ENCODE measurements around the gene ITGA11.
"Not testable (repeated sequence)": the region's sequence is repeated elsewhere in the genome, so short reads cannot be mapped to it uniquely, and the experiment has no call there.

Gene ITGA11

GRCh38 chr15:68410466-68411342 lies 21.3 kb downstream of the ITGA11 start:
- no peak for DNase-seq

- no peak for DNase-seq
These were observed 22.1 kb downstream of the ITGA11 start for GRCh38 chr15:68409736-68410370.

GRCh38 chr15:68408971-68409370 lies 23.0 kb downstream of the ITGA11 start:
- DNase-seq = no peak

- no peak for DNase-seq
These were observed 23.8 kb downstream of the ITGA11 start for GRCh38 chr15:68407886-68408881.

GRCh38 chr15:68407141-68407885 lies 24.6 kb downstream of the ITGA11 start:
- DNase-seq = no peak

- no peak for DNase-seq
These were observed 26.3 kb downstream of the ITGA11 start for GRCh38 chr15:68405378-68406250.

GRCh38 chr15:68404056-68404798 lies 27.7 kb downstream of the ITGA11 start:
- no peak for DNase-seq

- no peak for DNase-seq
These were observed 28.6 kb downstream of the ITGA11 start for GRCh38 chr15:68403161-68403941.

GRCh38 chr15:68402432-68403160 lies 29.4 kb downstream of the ITGA11 start:
- DNase-seq = no peak

GRCh38 chr15:68401496-68402431 lies 30.2 kb downstream of the ITGA11 start:
- no peak for DNase-seq

GRCh38 chr15:68400066-68400456 lies 31.9 kb downstream of the ITGA11 start:
- DNase-seq = no peak

GRCh38 chr15:68399096-68400065 lies 32.6 kb downstream of the ITGA11 start:
- DNase-seq = no peak

GRCh38 chr15:68397999-68398398 lies 34.0 kb downstream of the ITGA11 start:
- DNase-seq = not testable (repeated sequence)

GRCh38 chr15:68396068-68396467 lies 35.9 kb downstream of the ITGA11 start:
- no peak for DNase-seq

- DNase-seq = no peak
These were observed 40.8 kb downstream of the ITGA11 start for GRCh38 chr15:68391121-68391520.

Measured in CD4-positive, alpha-beta T cell treated with Interferon alpha-2 for 1 hour (primary cell).